Panc1 (cell line): ENCODE measurements around the gene ADAMTS4. TPM values are rescaled to one million over a fixed set of nuclear protein-coding genes. Genes with fewer than 3 reads are reported as not detected.

ENCODE experiments used
- ATAC-seq: fragments of 200-7000 bp; cut with Tn5 transposase; 2 replicates; pipeline ENCODE4 v1.9.1; 2020; ENCODE audit warnings: mild to moderate bottlenecking, moderate library complexity
- BruUV-seq: library from RNA; stranded (reverse); fragments of 400-500 nt; replicated peaks from 2 replicates; lab custom pipeline; 2021; lab: Mats Ljungman, UMichigan
- CTCF ChIA-PET: fragments of 300-600 bp; sonication (Branson Sonifier 250); formaldehyde crosslinking; loops from one replicate; lab custom pipeline; 2022; ENCODE audit warnings: antibody characterized with exemption; lab: Charles Lee
- POLR2A ChIA-PET: fragments of 300-600 bp; sonication (Branson Sonifier 250); formaldehyde crosslinking; loops from one replicate; lab custom pipeline; 2022; ENCODE audit warnings: antibody characterized with exemption; lab: Charles Lee
- DNase-seq: peaks from one replicate; pipeline ENCODE4 v3.0.0-alpha.2; 2010; ENCODE audit warnings: low read depth, low spot score
- H3K27ac ChIP-seq: 2 replicates; pipeline ENCODE4 v1.5.1; 2011; ENCODE audit warnings: mild to moderate bottlenecking, low read length, inconsistent platforms
- H3K27me3 ChIP-seq: fragments of 200-500 bp; sonication (Bioruptor generic); 2 replicates; pipeline ENCODE4 v1.6.0; 2014; ENCODE audit warnings: low read length, inconsistent platforms; ENCODE audit not compliant: control insufficient read depth, insufficient read depth
- H3K36me3 ChIP-seq: fragments of 200-500 bp; sonication (Bioruptor generic); 2 replicates; pipeline ENCODE4 v1.5.1; 2014; ENCODE audit warnings: inconsistent platforms, mild to moderate bottlenecking, low read length, moderate library complexity; ENCODE audit not compliant: control insufficient read depth, insufficient read depth
- H3K4me1 ChIP-seq: 2 replicates; pipeline ENCODE4 v1.5.1; 2011; ENCODE audit warnings: inconsistent platforms, mild to moderate bottlenecking, low read length, moderate library complexity; ENCODE audit not compliant: control insufficient read depth, insufficient read depth
- H3K4me3 ChIP-seq, 2 experiments: 2 replicates each; pipeline ENCODE4 v1.5.1; 2011 to 2012; ENCODE audit warnings: low read depth in 2 of 2, low read length in 2 of 2, mild to moderate bottlenecking in 2 of 2, inconsistent platforms in 1 of 2, moderate library complexity in 1 of 2
- H3K9me3 ChIP-seq: fragments of 200-500 bp; sonication (Bioruptor generic); 2 replicates; pipeline ENCODE4 v1.5.1; 2014; ENCODE audit warnings: low read depth, mild to moderate bottlenecking, inconsistent platforms, low read length, moderate library complexity; ENCODE audit not compliant: control insufficient read depth, insufficient read depth
- CTCF ChIP-seq: fragments of 450-650 bp; IDR thresholded peaks from 2 replicates; pipeline ENCODE4 v1.5.1; 2017; ENCODE audit warnings: mild to moderate bottlenecking
- POLR2AphosphoS5 ChIP-seq: IDR thresholded peaks from 2 replicates; pipeline ENCODE4 v1.6.1; 2012; ENCODE audit warnings: mild to moderate bottlenecking, low read depth, low read length, moderate library complexity
- SIN3A ChIP-seq: IDR thresholded peaks from 2 replicates; pipeline ENCODE4 v1.6.1; 2012; ENCODE audit warnings: low read depth, mild to moderate bottlenecking, low read length, moderate library complexity, borderline replicate concordance; ENCODE audit not compliant: insufficient read depth
- TCF7L2 ChIP-seq: IDR thresholded peaks from 2 replicates; pipeline ENCODE4 v1.6.1; 2011; ENCODE audit warnings: mild to moderate bottlenecking, low read depth, low read length, inconsistent platforms
- in situ Hi-C: cut with HindIII; loops from 2 replicates; pipeline ENCODE4 v1.10.0; 2016; ENCODE audit warnings: low sequenced_read_pairs, low pct_unique_long_range_greater_than_20kb
- intact Hi-C: fragments of 100-400 bp; cut with micrococcal nuclease; formaldehyde crosslinking; loops from one replicate; pipeline ENCODE4 v1.10.0; 2022; ENCODE audit not compliant: unreplicated experiment
- total RNA-seq: library from RNA; stranded (reverse); gene quantifications from one replicate; pipeline ENCODE4 v1.2.1, GENCODE V29; 2021; ENCODE audit not compliant: unreplicated experiment
- TF ChIP-seq, protein P1 (sequence below), 2 experiments: IDR thresholded peaks; 2 replicates each; pipeline ENCODE4 v1.6.1; 2011 to 2012; ENCODE audit warnings: low read depth in 2 of 2, control low read depth in 1 of 2, low read length in 1 of 2, mild to moderate bottlenecking in 1 of 2, moderate library complexity in 1 of 2; ENCODE audit not compliant: insufficient read depth in 1 of 2

ADAMTS4 gene
- total RNA-seq, 1 experiment from 2014 or later = 0.26 TPM

- ATAC-seq (no peak), DNase-seq (no peak)
- Histone ChIP-seq H3K4me1 (peaks cover 10% of the 10 kb centered on the region), H3K4me3 (peak overlapping the region; percentile 82 to 90), H3K27ac (peak overlapping the region; percentile 24; the same call in 1 of the 2 replicates), H3K36me3 (peaks cover 25% of the 10 kb centered on the region), H3K27me3 (no peaks in the 10 kb centered on the region), H3K9me3 (no peaks in the 10 kb centered on the region)
- in situ Hi-C loops = no loop called here
- POLR2A ChIA-PET = interaction anchor here (2.0 kb wide), 1 partner anchor 21 kb away, joined by 5 read pairs; the partner anchor contains the start of gene UFC1
- intact Hi-C loops = no loop called here
- CTCF ChIA-PET = no interaction called here
- TF ChIP-seq CTCF (no peak), TCF7L2 (no peak), SIN3A (no peak), POLR2AphosphoS5 (no peak)
- TF ChIP-seq, protein P1, sequence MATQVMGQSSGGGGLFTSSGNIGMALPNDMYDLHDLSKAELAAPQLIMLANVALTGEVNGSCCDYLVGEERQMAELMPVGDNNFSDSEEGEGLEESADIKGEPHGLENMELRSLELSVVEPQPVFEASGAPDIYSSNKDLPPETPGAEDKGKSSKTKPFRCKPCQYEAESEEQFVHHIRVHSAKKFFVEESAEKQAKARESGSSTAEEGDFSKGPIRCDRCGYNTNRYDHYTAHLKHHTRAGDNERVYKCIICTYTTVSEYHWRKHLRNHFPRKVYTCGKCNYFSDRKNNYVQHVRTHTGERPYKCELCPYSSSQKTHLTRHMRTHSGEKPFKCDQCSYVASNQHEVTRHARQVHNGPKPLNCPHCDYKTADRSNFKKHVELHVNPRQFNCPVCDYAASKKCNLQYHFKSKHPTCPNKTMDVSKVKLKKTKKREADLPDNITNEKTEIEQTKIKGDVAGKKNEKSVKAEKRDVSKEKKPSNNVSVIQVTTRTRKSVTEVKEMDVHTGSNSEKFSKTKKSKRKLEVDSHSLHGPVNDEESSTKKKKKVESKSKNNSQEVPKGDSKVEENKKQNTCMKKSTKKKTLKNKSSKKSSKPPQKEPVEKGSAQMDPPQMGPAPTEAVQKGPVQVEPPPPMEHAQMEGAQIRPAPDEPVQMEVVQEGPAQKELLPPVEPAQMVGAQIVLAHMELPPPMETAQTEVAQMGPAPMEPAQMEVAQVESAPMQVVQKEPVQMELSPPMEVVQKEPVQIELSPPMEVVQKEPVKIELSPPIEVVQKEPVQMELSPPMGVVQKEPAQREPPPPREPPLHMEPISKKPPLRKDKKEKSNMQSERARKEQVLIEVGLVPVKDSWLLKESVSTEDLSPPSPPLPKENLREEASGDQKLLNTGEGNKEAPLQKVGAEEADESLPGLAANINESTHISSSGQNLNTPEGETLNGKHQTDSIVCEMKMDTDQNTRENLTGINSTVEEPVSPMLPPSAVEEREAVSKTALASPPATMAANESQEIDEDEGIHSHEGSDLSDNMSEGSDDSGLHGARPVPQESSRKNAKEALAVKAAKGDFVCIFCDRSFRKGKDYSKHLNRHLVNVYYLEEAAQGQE (IDR thresholded peaks at IDR 0.05; ENCODE audit: insufficient read depth in 1 of 2, low read depth in 2 of 2, low read length in 1 of 2) = no peak
- BruUV-seq = TSS peak; percentile 67
Observed at GRCh38 chr1:161175771-161176453, 22.9 kb downstream of the ADAMTS4 start.

DNA sequence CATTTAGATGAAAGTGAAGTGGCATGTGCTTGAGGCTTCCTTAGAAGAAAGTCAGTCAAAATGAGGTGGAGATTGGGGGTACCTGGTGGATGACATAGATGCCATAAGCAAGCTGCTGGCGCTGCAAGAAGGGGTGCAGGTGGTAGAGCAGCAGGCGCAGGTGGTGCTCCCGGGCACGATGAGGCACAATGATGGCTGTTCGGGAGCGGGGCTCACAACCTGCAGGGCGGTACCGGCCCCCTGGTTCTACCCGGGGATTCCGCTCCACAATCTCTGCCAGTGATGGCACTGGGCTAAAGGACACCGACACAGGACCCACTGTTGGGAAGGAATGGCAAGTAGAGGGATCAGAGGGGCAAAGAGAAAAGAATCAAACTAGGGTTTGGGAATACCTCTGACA is 23.9 kb downstream of the ADAMTS4 start:
- H3K4me1 ChIP-seq = peaks cover 10% of the 10 kb centered on the region
- H3K27ac ChIP-seq = no peak overlapping the region
- in situ Hi-C loops (no loop called here), intact Hi-C loops (no loop called here)
- DNase-seq (no peak), ATAC-seq (no peak)
- POLR2A ChIA-PET = no interaction called here
- CTCF ChIA-PET = no interaction called here
- TF ChIP-seq SIN3A = no peak
- TF ChIP-seq CTCF = no peak
- no peak for TF ChIP-seq POLR2AphosphoS5
- TF ChIP-seq, protein P1 (IDR thresholded peaks at IDR 0.05; ENCODE audit: insufficient read depth in 1 of 2, low read depth in 2 of 2, low read length in 1 of 2) = no peak
- TF ChIP-seq TCF7L2 = no peak
- BruUV-seq = no TSS peak
- peaks cover 25% of the 10 kb centered on the region for H3K36me3 ChIP-seq
- H3K9me3 ChIP-seq = no peaks in the 10 kb centered on the region
- H3K4me3 ChIP-seq = no peak overlapping the region
- H3K27me3 ChIP-seq = no peaks in the 10 kb centered on the region
